Mesenchymal stem cell (in vitro differentiated cells and primary cell): Measurements from ENCODE around the gene PPP1R7.

Source experiments
- DNase-seq: peaks from one replicate; pipeline ENCODE4 v3.0.0-alpha.2; 2013
- H2AFZ ChIP-seq: one replicate; pipeline ENCODE4 v1.6.1; 2013; ENCODE audit warnings: low read depth, mild to moderate bottlenecking, control low read depth, inconsistent platforms, low read length, moderate library complexity
- H2AK5ac ChIP-seq: 2 replicates; pipeline ENCODE4 v1.6.1; 2013; ENCODE audit warnings: low read length, moderate library complexity, mild to moderate bottlenecking, inconsistent platforms; ENCODE audit not compliant: severe bottlenecking
- H2BK120ac ChIP-seq: one replicate; pipeline ENCODE4 v1.6.1; 2013; ENCODE audit warnings: low read depth, mild to moderate bottlenecking, inconsistent platforms, low read length, moderate library complexity
- H2BK12ac ChIP-seq, 2 experiments: one replicate each; pipeline ENCODE4 v1.6.1; 2013; ENCODE audit warnings: inconsistent platforms in 2 of 2, low read length in 2 of 2, mild to moderate bottlenecking in 2 of 2, moderate library complexity in 2 of 2, control low read depth in 1 of 2
- H2BK15ac ChIP-seq: one replicate; pipeline ENCODE4 v1.6.1; 2013; ENCODE audit warnings: mild to moderate bottlenecking, low read depth, inconsistent platforms; ENCODE audit not compliant: poor library complexity, severe bottlenecking
- H2BK5ac ChIP-seq: 2 replicates; pipeline ENCODE4 v1.6.1; 2013; ENCODE audit warnings: low read depth, mild to moderate bottlenecking, low read length, control low read depth, inconsistent platforms; ENCODE audit not compliant: poor library complexity, severe bottlenecking
- H3K14ac ChIP-seq, 2 experiments: one replicate each; pipeline ENCODE4 v1.6.1; 2013; ENCODE audit warnings: inconsistent platforms in 2 of 2, low read length in 2 of 2, control low read depth in 1 of 2, mild to moderate bottlenecking in 1 of 2, moderate library complexity in 1 of 2
- H3K18ac ChIP-seq, 2 experiments: one replicate each; pipeline ENCODE4 v1.6.1; 2013; ENCODE audit warnings: inconsistent platforms in 2 of 2, low read length in 2 of 2, control low read depth in 1 of 2, low read depth in 1 of 2, mild to moderate bottlenecking in 1 of 2
- H3K23ac ChIP-seq, 2 experiments: one replicate each; pipeline ENCODE4 v1.6.1; 2013; ENCODE audit warnings: inconsistent platforms in 2 of 2, low read length in 2 of 2, mild to moderate bottlenecking in 2 of 2, moderate library complexity in 2 of 2, control low read depth in 1 of 2
- H3K27ac ChIP-seq: 2 replicates; pipeline ENCODE4 v1.5.1; 2013; ENCODE audit warnings: mild to moderate bottlenecking, moderate library complexity, low read length, control low read depth, inconsistent platforms; ENCODE audit not compliant: poor library complexity, severe bottlenecking
- H3K27me3 ChIP-seq, 2 experiments: 2 replicates each; pipeline versions ENCODE4 v1.6.1 to v1.7.0; 2013; ENCODE audit warnings: low read length in 2 of 2, mild to moderate bottlenecking in 2 of 2, moderate library complexity in 2 of 2, control low read depth in 1 of 2, inconsistent platforms in 1 of 2; ENCODE audit not compliant: control insufficient read depth in 1 of 2, insufficient read depth in 1 of 2
- H3K36me3 ChIP-seq, 2 experiments: 2 replicates each; pipeline versions ENCODE4 v1.6.1 to v1.7.0; 2013; ENCODE audit warnings: low read length in 2 of 2, control low read depth in 1 of 2, inconsistent platforms in 1 of 2, low read depth in 1 of 2, mild to moderate bottlenecking in 1 of 2; ENCODE audit not compliant: insufficient read depth in 2 of 2, control insufficient read depth in 1 of 2
- H3K4ac ChIP-seq, 2 experiments: one replicate each; pipeline ENCODE4 v1.6.1; 2013; ENCODE audit warnings: inconsistent platforms in 2 of 2, low read length in 2 of 2, mild to moderate bottlenecking in 2 of 2, moderate library complexity in 2 of 2, control low read depth in 1 of 2, low read depth in 1 of 2
- H3K4me1 ChIP-seq: 2 replicates; pipeline ENCODE4 v1.6.1; 2013; ENCODE audit warnings: low read depth, low read length, control low read depth; ENCODE audit not compliant: control insufficient read depth, insufficient read depth
- H3K4me2 ChIP-seq: 2 replicates; pipeline ENCODE4 v1.6.1; 2013; ENCODE audit warnings: low read length, mild to moderate bottlenecking, inconsistent platforms; ENCODE audit not compliant: poor library complexity, severe bottlenecking
- H3K4me3 ChIP-seq, 2 experiments: 2 replicates each; pipeline versions ENCODE4 v1.5.1 to v1.7.0; 2013; ENCODE audit warnings: low read length in 2 of 2, mild to moderate bottlenecking in 2 of 2, control low read depth in 1 of 2, low read depth in 1 of 2; ENCODE audit not compliant: insufficient read depth in 1 of 2
- H3K79me1 ChIP-seq: replicated peaks from 2 replicates; pipeline ENCODE4 v1.6.1; 2013; ENCODE audit warnings: mild to moderate bottlenecking, control low read depth, low read length, inconsistent platforms; ENCODE audit not compliant: poor library complexity, severe bottlenecking
- H3K9ac ChIP-seq: 2 replicates; pipeline ENCODE4 v1.7.0; 2013; ENCODE audit warnings: mild to moderate bottlenecking, low read length, moderate library complexity
- H3K9me3 ChIP-seq: 2 replicates; pipeline ENCODE4 v1.7.0; 2013; ENCODE audit warnings: mild to moderate bottlenecking, low read length; ENCODE audit not compliant: control insufficient read depth
- H4K8ac ChIP-seq: one replicate; pipeline ENCODE4 v1.6.1; 2013; ENCODE audit warnings: inconsistent platforms, mild to moderate bottlenecking, low read length, moderate library complexity
- H4K91ac ChIP-seq: one replicate; pipeline ENCODE4 v1.6.1; 2013; ENCODE audit warnings: mild to moderate bottlenecking, low read length, inconsistent platforms
- WGBS: methylation state at CpG from one replicate; pipeline ENCODE4 v1.1.7; 2013; ENCODE audit warnings: mixed read lengths; 5-methylcytosine and 5-hydroxymethylcytosine counted together

The PPP1R7 gene

DNA sequence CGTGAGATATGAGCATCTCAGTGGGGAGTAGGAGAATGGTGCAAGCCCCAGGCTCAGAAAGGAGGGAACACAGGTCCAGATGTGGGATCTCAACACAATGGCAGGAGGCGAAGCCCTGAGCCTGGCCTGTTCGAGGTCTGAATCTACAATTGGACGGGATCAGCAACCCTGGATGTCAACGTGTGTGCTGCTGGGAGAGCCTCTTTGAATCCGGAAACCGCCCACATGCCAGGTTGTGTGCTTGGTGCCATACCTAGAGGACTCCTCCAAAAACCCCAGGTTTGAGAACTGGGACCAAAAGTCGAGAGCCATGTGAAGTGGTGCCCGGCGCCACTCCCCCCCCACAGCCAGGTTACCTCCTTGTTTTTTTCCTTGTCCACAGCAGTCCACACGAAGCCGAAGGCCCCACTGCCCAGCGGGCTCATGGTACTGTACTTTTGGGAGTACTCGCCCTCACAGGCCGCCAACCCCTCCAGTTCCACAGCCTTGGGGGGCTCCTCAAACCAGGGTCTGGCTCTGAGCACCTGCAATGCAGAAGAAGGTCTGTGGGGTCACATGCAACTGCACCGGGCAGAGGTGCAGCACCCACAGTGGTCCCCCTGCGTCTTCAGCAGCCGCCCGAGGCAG is 27.8 kb upstream of the PPP1R7 start:
- 98% methylated on average over 19 of the region's 19 CpGs for WGBS
- Histone ChIP-seq H3K14ac (no peak overlapping the region), H3K9me3 (peaks cover 13% of the 10 kb centered on the region), H3K23ac (no peak overlapping the region), H3K4me3 (no peak overlapping the region), H4K8ac (no peak overlapping the region), H3K27ac (no peak overlapping the region), H2BK5ac (no peak overlapping the region), H2BK12ac (no peak overlapping the region), H2BK120ac (no peak overlapping the region), H3K4me2 (no peak overlapping the region), H3K36me3 (peaks cover 21 to 30% of the 10 kb centered on the region in 2 experiments), H2BK15ac (no peak overlapping the region), H3K9ac (no peak overlapping the region), H3K4ac (no peak overlapping the region), H4K91ac (no peak overlapping the region), H3K79me1 (no peaks in the 10 kb centered on the region), H3K18ac (no peak overlapping the region), H3K4me1 (no peaks in the 10 kb centered on the region), H3K27me3 (no peaks in the 10 kb centered on the region), H2AFZ (no peak overlapping the region), H2AK5ac (no peak overlapping the region)
- DNase-seq, result no peak

DNA sequence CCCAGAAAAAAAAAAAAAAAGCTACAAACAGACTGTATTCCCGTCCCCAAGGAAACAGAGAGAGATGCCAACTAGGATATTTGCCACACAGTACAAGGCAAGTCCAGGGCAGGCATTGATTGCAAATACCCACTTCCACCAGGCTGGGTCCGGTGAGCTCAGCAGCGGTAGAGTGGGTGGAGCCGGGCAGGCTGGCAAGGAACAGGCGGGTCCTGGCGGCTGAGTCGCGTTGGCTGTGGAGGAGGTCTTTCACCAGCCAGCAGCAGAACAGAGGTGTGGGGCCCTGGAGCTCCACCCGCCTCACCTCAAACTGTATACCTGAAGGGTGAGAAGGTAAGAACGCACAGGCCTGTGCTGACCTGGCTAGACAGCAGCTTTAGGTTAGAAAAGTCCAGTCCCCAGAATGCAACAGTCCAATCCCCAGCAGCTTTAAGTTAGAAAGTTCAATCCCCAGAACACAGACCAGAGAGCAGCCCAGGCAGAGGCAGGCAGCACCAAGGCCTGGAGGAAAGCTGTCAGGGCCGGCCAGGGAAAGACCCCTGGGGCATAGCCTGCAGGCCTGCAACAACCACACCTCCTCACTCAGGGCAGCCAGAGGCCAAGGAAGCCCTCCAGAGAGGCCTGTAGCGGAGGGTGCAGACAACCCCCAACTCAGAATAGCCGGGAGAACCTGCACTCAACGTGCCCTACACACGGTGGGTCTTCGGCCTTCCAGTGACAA is 26.3 kb upstream of the PPP1R7 start:
- H4K91ac ChIP-seq, result no peak overlapping the region
- 94% methylated on average over 14 of the region's 16 CpGs for WGBS
- DNase-seq, result no peak
- H3K4ac ChIP-seq, result no peak overlapping the region
- no peaks in the 10 kb centered on the region for H3K4me1 ChIP-seq
- H3K79me1 ChIP-seq, result no peaks in the 10 kb centered on the region
- no peak overlapping the region for H2BK120ac ChIP-seq
- no peak overlapping the region for H3K18ac ChIP-seq
- no peak overlapping the region for H2BK5ac ChIP-seq
- H3K23ac ChIP-seq, result no peak overlapping the region
- H4K8ac ChIP-seq, result no peak overlapping the region
- peaks cover 21 to 26% of the 10 kb centered on the region in 2 experiments for H3K36me3 ChIP-seq
- no peak overlapping the region for H2AFZ ChIP-seq
- no peak overlapping the region for H3K14ac ChIP-seq
- H2AK5ac ChIP-seq, result no peak overlapping the region
- no peak overlapping the region for H2BK15ac ChIP-seq
- no peak overlapping the region for H3K4me3 ChIP-seq
- H3K27me3 ChIP-seq, result no peaks in the 10 kb centered on the region
- H3K27ac ChIP-seq, result no peak overlapping the region
- H3K4me2 ChIP-seq, result no peak overlapping the region
- no peak overlapping the region for H2BK12ac ChIP-seq
- peaks cover 13% of the 10 kb centered on the region for H3K9me3 ChIP-seq
- H3K9ac ChIP-seq, result no peak overlapping the region

GRCh38 chr2:241125626-241126025 is 24.6 kb upstream of the PPP1R7 start:
- H2BK15ac ChIP-seq, result no peak overlapping the region
- DNase-seq, result no peak
- H4K91ac ChIP-seq, result no peak overlapping the region
- no peak overlapping the region for H3K18ac ChIP-seq
- H3K4me3 ChIP-seq, result no peak overlapping the region
- no peak overlapping the region for H3K4me2 ChIP-seq
- H3K36me3 ChIP-seq, result peaks cover 19 to 29% of the 10 kb centered on the region in 2 experiments
- no peaks in the 10 kb centered on the region for H3K4me1 ChIP-seq
- H4K8ac ChIP-seq, result no peak overlapping the region
- H2BK12ac ChIP-seq, result no peak overlapping the region
- H3K9ac ChIP-seq, result no peak overlapping the region
- H3K27me3 ChIP-seq, result no peaks in the 10 kb centered on the region
- no peak overlapping the region for H3K4ac ChIP-seq
- no peak overlapping the region for H3K14ac ChIP-seq
- no peak overlapping the region for H2AFZ ChIP-seq
- peaks cover 10% of the 10 kb centered on the region for H3K9me3 ChIP-seq
- H2BK5ac ChIP-seq, result no peak overlapping the region
- WGBS, result 99% methylated on average over 13 of the region's 13 CpGs
- H2BK120ac ChIP-seq, result no peak overlapping the region
- H3K23ac ChIP-seq, result no peak overlapping the region
- no peak overlapping the region for H2AK5ac ChIP-seq
- H3K79me1 ChIP-seq, result no peaks in the 10 kb centered on the region
- no peak overlapping the region for H3K27ac ChIP-seq

GRCh38 chr2:241126201-241126611 is 24.1 kb upstream of the PPP1R7 start:
- no peak overlapping the region for H4K91ac ChIP-seq
- H3K36me3 ChIP-seq, result peaks cover 14 to 29% of the 10 kb centered on the region in 2 experiments
- no peak overlapping the region for H2BK120ac ChIP-seq
- H4K8ac ChIP-seq, result no peak overlapping the region
- H3K79me1 ChIP-seq, result no peaks in the 10 kb centered on the region
- WGBS, result 95% methylated on average over 21 of the region's 21 CpGs
- H2BK12ac ChIP-seq, result no peak overlapping the region
- H3K18ac ChIP-seq, result no peak overlapping the region
- H3K27ac ChIP-seq, result no peak overlapping the region
- no peak overlapping the region for H2BK5ac ChIP-seq
- H3K27me3 ChIP-seq, result no peaks in the 10 kb centered on the region
- H3K23ac ChIP-seq, result no peak overlapping the region
- H2AFZ ChIP-seq, result no peak overlapping the region
- H3K4me1 ChIP-seq, result no peaks in the 10 kb centered on the region
- no peak overlapping the region for H3K14ac ChIP-seq
- no peak overlapping the region for H3K9ac ChIP-seq
- peaks cover 5% of the 10 kb centered on the region for H3K9me3 ChIP-seq
- no peak overlapping the region for H3K4ac ChIP-seq
- no peak overlapping the region for H2AK5ac ChIP-seq
- no peak overlapping the region for H2BK15ac ChIP-seq
- H3K4me3 ChIP-seq, result no peak overlapping the region
- DNase-seq, result no peak
- H3K4me2 ChIP-seq, result no peak overlapping the region
